Stimulated activated naive CD4-positive, alpha-beta T cell (primary cell): ENCODE measurements around the gene FAM120B.
A peak's percentile ranks its signal among the peaks of the same experiment; 100 is the strongest.
"Not testable (repeated sequence)": the region's sequence is repeated elsewhere in the genome, so short reads cannot be mapped to it uniquely, and the experiment has no call there.

Experiments used
- DNase-seq, 6 experiments: peaks; one replicate each; lab custom pipeline; 2025; lab: John Stamatoyannopoulos, UW

FAM120B gene

DNA sequence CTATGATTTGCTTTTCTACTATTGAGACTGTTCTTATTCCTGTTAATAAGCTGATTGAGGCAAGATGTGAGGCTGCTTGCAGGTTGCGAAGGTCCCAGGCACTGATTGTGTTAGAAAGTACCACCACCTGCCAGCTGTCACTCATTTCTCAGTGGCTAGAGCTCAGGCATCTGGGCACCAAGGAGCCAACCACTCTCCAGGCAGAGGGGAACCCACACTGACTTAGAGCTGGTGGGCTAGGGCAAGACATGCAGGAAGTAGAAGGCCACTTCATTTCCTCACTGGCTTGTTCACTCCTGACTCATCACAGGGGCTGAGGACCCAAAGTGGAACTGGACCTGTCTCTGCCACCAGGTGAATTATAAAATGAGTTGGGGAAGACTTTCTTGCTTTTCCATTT lies 7.9 kb upstream of the FAM120B start:
- DNase-seq = no peak

DNA sequence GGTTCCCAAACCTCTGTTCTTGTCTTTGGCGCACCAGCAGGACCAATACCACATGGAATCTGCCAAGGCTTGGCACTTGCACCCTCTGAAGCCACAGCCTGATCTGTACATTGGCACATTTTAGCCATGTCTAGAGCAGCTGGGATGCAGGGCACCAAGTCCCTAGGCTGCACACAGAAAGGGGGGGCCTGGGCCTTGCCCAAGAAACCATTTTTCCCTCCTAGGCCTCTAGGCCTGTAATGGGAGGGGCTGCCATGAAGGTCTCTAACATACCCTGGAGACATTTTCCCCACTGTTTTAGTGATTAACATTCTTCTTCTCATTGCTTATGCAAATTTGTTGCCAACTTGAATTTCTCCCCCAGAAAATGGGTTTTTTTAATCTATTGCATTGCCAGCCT lies 5.4 kb upstream of the FAM120B start:
- no peak for DNase-seq

- DNase-seq = peak in 1 of 6 experiments; percentile 26
These were observed 694 bp upstream of the FAM120B start for GRCh38 chr6:170305805-170306323.

DNA sequence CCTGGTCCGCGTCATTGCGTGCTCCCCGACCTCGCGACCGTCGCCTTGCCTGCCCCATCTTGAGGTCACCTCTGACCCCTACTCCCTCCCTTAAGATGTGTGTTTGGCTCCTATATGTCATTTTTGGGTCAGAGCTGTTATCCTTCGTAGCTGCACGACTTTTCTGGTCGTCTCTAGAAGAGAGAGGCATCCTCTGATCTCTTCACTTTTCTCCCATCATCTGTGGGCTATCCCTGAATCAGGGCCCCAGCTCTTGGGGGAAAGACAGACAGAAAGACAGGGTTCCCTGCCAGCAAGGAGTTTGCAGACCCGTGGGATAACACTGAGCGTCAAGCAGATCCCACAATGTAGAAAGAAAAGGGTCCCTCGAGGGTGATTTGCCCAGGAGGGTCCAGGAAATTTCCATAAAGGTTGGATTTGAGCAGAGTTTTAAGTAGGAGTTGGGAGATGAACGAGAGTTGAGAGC lies 555 bp downstream of the FAM120B start:
- peak in 1 of 6 experiments; percentile 34 for DNase-seq

- no peak for DNase-seq
These were observed 2.2 kb downstream of the FAM120B start for GRCh38 chr6:170308761-170309160.

GRCh38 chr6:170311696-170312095 lies 5.1 kb downstream of the FAM120B start:
- no peak for DNase-seq

GRCh38 chr6:170312876-170313275 lies 6.3 kb downstream of the FAM120B start:
- DNase-seq = no peak

- no peak for DNase-seq
These were observed 7.2 kb downstream of the FAM120B start for GRCh38 chr6:170313716-170314295.

DNA sequence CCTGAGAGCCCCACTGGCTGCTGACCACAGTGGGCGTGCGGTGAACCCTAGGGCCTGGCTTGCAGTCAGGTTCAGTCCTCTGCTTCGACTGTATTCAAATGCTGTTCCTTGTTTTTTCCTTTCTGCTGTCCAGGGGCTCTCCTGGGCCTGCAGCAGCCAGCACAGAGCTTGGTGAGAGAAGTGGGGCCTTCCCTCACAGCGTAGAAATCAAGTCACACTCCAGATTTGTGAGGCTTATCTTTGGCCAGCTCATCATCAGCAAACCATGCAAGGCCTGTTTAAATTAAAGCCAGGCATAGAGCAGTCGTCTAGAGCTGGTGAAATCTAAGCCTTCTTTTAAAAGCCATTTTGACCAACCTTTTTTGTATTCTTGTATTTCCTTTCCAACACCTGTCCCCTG lies 8.4 kb downstream of the FAM120B start:
- no peak for DNase-seq

DNA sequence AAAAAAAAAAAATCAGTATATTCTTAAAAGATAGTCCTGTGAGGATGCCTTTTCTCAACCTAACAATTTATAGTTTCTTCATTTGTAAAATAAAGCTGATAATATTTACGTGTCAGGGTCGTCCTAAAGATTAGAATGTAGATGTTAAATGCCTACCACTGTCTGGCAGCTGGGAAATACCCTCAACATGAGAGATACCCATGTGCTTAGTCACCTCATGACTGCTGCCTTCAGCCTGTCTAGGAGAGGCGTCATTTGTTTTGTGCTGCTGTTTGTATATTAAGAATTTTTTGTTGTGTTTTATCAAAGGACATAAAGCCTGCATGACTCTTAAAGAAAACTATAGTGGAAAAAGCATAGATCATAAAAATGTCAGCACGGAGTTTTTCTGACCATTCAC lies 9.5 kb downstream of the FAM120B start:
- DNase-seq = no peak

DNA sequence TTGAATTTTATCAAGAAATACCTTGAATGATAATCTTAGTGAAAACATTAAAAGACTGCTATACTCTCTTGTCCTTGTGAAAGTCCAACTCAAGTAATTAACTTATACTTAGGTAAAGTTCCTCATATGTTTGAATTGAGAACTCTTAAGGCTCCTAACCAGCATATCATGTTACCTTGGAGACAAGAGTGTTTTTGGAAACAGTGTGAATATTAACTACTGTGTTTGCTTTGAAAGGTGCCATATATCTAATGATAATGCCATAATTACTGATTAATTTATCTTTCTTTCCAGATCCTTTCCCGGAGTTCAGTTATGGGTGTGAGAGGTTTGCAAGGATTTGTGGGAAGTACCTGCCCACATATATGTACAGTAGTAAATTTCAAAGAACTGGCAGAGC lies 10.5 kb downstream of the FAM120B start:
- DNase-seq = no peak

- DNase-seq = no peak
These were observed 11.2 kb downstream of the FAM120B start for GRCh38 chr6:170317718-170318117.

GRCh38 chr6:170329321-170329720 lies 22.8 kb downstream of the FAM120B start:
- no peak for DNase-seq

GRCh38 chr6:170335199-170335598 lies 28.6 kb downstream of the FAM120B start:
- DNase-seq = not testable (repeated sequence)

GRCh38 chr6:170344631-170345576 lies 38.3 kb downstream of the FAM120B start:
- no peak for DNase-seq

DNA sequence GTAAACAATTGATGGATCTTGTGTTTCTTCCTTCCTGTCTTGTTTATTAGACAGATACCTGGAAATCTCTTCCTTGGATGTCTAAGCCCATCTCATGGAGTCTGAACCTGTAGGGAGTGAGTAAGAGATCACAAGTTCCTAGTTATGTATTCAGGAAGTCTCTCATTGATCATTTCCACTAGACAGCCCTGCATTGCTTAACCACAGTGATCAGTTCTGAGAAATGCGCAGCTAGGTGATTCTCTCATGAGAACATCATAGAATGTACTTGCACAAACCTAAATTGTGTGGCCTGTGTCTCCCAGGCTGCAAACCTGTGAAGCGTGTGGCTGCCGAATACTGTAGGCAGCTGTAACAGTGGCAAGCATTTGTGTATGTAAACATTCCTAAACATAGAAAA lies 39.1 kb downstream of the FAM120B start:
- DNase-seq = no peak

- no peak for DNase-seq
These were observed 40.1 kb downstream of the FAM120B start for GRCh38 chr6:170346649-170347048.

DNA sequence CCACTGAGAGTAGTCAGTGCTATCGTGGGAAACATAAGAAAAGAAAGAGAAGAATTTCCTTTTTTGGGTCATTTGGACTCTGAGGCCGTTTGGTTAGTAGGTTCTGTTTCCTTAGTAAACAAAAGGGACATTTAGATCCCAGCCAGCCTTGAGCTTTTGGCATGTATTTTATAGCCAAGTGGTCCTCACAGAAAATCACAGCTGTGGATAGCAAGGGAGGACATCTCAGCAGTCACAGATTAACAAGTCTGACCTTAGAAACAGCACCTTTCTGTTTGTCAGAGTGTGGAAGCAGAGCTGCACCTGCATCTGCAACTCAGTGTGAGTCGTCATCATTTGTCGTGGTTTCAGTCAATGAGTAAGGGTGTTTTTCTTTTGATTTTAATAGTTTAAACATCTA lies 40.5 kb downstream of the FAM120B start:
- no peak for DNase-seq

DNA sequence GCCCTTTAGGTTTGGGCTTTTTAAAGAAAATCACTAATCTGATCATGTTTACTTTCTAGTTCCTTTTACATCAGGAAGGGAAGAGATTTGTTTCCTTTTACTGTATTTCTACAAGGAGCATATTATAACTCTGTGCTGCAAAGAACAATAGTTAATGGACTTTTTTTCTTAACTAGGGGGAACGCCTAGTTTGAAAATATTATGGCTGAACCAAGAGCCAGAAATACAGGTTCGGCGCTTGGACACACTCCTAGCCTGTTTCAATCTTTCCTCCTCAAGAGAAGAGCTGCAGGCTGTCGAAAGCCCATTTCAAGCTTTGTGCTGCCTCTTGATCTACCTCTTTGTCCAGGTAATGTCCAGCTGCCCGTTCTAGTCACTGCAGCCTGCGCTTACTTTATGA lies 41.4 kb downstream of the FAM120B start:
- DNase-seq = no peak

GRCh38 chr6:170351456-170351855 lies 44.9 kb downstream of the FAM120B start:
- not testable (repeated sequence) for DNase-seq

DNA sequence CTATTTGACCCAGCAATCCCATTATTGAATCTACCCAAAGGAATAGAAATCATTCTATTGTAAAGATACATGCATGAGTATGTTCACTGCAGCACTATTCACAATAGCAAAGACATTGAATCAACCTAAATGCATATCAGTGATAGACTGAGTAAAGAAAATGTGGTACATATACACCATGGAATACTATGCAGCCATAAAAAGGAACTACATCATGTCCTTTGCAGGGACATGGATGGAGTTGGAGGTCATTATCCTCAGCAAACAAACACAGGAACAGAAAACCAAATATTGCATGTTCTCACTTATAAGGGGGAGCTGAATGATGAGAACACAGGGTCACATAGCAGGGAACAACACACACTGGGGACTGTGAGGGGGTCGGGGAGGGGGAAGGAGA lies 48.6 kb downstream of the FAM120B start:
- not testable (repeated sequence) for DNase-seq

DNA sequence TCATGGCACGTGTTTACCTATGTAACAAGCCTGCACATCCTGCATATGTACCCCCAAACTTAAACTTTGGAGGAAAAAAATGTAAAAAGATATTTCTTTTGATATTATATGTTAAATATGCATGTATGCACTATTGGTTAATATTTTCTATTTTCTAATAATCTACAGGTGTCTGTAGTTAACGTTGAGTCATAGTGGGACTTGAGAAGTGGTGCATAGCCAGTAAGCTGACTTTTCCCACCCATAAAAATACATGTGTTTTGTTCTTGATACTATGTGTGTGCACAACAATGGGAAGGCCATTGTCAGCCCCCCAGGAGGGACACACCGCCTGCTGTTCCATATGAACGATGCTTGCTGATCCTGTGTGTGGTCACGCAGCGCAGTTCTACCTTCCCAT lies 49.1 kb downstream of the FAM120B start:
- no peak for DNase-seq

GRCh38 chr6:170357812-170358211 lies 51.3 kb downstream of the FAM120B start:
- DNase-seq = no peak
